Inferior parietal cortex (tissue), 1 donor: ENCODE data around the gene JADE2.
"Not testable (repeated sequence)": the region's sequence is repeated elsewhere in the genome, so short reads cannot be mapped to it uniquely, and the experiment has no call there.

Experiments used
- DNase-seq: peaks from one replicate; pipeline ENCODE4 v3.0.0-alpha.2; 2016; ENCODE audit errors: extremely low spot score

Gene JADE2

DNA sequence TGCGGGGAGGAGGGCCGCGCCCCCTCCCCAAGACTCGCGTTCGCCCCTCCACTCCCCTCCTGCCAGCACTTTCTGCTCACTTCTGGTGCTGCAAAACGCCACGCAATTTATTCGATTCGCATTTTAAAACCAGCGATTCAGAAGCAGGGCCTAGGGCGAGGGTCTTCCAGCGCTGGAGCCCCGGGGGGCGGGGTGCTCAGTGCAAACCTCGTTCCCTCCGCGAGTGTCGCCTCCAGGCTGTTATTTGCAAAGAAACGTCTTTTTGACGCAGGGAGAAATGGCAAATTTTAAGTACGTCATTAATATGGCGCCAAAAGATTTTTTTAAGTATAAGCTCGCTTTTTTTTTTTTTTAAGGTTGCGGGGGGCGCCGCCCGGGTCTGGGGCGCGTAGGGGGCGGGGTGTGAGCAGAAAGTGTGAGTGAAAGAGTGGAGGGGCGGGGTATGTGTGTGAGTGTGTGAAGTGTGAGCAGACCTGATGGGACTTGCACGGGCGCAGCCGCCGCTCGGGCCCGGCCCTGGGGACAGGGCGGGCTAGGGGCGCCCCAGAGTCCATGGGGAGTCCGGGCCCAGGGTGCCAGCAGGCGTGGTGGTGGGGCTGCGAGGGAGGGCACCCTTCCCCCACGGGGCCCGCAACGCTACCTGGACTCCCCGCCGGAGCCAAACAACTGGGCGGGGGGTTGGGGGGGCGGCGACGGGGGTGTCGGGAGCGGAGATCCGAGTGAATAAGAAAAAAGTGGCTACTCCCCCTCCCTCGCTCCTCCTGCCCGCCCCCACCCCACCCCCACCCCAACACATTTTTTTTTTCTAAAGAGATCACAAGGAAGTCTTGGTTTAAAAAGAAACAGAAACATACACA lies at the start of gene JADE2:
Gene JADE2, plus strand, starts transcription at position 845 of the 857 bp plus-strand sequence. CDS start 10,188 bp downstream, outside the sequence.
- peak; percentile 51 for DNase-seq

DNA sequence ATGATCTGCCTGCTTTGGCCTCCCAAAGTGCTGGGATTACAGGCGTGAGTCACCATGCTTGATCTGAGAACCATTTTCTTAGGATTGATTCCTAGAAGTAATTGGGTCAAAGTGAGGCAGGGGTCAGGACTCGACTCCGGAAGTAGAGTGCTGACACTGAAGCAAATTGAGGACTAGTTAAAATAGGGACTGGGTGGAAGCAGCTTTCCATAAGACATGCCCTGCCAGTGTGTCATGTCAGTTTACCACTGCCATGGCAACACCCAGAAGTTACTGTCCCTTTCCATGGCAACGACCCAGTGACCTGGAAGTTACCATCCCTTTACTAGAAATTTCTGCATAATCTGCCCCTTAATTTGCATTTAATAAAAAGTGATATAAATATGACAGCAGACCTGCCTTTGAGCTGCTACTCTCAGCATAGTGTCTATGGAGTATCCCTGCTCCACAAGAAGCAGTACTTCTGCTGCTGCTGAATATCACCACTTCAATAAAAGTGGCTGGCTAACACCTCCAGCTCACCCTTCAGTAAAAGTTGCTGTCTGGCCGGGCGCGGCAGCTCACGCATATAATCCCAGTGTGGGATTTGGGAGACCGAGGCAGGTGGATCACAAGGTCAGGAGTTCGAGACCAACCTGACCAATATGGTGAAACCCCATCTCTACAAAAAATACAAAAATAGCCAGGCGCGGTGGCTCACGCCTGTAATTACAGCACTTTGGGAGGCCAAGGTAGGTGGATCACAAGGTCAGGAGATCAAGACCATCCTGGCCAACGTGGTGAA lies 47.8 kb upstream of the JADE2 start:
- DNase-seq, result no peak

DNA sequence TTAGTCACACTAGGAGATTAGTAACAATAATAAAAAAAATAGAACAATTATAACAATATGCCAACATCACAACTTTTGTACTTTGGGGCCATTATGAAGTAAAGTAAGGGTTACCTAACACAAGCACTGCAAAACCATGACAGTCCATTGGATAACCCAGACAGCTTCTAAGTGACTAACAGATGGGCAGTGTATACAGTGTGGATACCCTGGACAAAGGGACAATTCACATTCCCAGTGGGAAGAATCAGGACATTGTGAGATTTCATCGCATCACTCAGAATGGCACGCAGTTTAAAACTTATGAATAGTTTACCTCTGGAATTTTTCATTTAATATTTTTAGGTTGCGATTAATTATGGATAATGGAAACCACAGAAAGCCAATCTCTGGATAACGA lies 45.6 kb upstream of the JADE2 start:
- no peak for DNase-seq

DNA sequence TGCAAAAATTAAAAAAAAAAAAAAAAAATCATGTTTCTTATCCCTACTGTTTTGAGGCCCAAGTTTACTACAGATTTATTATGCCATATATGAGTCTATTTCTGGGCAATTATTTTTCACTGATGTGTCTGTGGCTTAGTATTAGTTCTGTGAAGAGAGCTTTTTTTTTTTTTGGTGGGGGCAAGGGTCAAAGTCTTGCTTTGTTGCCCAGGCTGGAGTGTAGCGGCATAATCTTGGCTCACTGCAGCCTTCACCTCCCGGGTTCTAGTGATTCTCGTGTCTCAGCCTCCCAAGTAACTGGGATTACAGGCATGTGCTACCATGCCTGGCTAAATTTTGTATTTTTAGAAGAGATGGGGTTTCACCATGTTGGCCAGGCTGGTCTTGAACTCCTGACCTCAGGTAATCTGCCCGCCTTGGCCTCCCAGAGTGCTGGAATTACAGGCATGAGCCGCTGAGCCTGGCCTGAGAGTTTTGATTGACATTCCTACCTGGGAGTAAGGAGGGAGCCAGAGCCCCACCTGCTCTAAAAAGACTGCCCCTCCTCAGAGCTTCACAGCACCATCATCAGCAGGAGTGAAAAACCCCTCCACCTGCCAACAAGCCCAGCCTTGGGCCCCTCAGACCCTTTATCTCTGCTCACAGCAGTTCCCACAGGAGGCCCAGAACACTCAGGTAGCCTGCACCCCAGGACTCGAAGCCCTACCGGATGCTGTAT lies 36.1 kb upstream of the JADE2 start:
- DNase-seq, result no peak

DNA sequence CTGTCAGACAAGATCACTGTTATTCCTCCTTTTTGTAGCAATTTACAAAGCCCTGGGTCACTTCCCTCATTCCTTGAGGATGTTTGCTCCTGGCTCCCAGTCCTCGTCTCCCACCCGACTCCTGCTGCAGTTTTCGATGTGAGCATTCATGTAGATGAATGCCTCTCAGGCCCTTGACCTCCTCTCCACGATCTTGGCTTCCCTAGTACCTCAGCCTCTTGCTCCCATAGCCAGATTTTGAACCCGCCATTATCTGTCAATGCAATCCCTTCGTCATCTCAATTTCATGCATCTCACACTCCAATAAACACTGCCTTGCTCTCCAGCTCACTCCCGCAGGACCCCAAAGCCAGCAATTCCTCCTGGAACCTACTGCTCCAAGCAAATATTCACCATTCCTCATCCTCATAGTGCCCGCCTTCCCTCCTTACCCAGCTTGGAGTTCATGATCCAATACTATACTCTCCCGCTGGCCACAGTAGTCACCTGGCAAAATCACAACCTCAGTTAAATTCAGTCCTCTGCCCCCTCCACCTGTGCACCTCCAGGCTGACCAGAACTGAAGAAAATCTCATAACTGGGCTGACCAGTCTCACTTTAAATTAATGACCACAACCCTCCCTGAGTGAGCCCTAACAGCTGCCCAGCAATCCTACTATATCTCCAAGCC lies 35.1 kb upstream of the JADE2 start:
- DNase-seq, result no peak

DNA sequence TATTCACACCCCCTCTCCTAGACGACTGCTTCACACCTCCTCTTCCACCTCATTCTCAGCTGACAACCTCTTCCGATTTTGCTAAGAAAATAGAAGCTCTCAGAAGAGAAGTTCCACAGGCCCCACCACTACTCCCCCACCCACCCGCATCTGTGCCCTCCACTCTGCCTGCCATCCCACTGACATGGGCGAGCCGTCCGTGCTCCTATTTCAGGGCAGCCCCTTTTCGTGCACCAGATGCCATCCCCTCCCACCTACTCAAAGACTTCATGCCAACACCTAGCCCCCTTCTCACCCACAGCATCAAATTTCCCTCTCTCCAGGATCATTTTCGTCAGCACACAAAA lies 34.6 kb upstream of the JADE2 start:
- DNase-seq, result no peak

DNA sequence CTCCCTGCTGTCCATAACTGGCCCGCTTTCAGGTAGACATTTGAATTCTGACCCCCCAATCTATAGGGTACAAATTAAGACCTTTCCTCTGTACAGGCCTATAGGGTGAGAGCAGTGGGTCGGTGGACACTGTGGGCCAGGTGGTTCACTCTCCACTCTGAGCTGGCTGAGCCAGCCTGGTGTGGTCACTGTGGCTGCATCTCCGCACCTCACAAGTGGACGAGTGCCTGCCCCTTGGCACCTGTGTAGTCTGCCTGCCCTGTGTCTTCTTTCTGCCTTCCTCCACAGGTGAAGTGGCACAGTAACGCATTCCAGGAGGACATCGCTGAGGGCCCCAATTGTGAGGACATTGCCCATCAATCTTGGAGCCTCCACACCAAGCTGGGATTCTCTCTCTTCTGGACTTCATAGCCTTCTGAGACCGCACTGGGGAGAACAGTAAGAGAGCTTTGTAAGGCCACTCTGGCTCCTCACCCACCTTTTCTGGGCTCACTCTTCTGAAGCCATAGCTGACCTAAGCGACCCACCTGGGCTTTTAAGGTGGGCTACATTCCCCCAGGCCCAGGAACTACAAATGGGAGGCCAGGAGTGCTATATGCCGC lies 33.5 kb upstream of the JADE2 start:
- DNase-seq, result no peak

DNA sequence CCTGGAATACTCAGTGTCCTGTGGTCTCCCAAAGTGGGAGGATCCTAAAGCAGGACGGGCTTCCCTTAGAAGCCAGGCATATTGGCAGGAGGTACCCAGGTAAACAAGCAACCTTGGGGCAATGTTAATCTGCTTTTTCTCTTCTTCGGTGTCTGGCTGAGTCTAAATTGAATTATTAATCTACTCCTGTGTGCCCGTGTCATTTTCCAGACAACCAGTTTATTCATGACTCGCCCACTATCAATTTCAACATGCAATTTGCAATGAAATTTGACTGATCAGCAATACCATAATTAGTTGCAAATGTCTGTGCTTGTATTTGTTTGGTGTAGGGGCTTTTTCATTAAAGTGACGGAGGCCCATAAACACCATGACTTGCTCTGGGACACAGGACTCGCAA lies 32.9 kb upstream of the JADE2 start:
- DNase-seq, result no peak

DNA sequence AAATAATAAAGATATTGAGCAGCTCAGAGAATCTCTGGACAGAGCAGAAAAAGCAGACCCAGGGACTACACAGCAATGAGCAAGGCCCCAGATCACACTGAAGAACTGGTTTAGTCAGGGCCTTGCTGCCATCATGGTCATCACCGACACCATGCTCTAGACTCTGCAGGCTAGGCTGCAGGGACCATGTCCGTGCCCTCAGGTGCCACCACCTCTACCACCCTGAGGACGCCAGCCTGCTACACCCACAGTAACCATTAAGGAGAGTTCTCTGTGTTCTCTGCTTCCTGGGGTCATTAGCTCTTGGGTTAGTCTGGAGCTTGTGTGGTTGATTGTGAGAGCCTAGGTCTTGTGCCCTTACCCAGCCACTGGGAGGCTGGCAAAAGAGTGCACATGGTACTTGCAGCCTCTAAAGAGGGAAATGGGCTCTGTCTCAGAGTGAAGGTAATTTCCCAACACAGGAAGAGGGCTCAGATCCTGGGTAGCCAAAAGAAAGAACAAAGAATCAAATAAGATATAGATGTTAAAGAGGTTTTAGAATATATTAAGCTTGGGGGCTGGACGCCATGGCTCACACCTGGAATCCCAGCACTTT lies 31.9 kb upstream of the JADE2 start:
- no peak for DNase-seq

DNA sequence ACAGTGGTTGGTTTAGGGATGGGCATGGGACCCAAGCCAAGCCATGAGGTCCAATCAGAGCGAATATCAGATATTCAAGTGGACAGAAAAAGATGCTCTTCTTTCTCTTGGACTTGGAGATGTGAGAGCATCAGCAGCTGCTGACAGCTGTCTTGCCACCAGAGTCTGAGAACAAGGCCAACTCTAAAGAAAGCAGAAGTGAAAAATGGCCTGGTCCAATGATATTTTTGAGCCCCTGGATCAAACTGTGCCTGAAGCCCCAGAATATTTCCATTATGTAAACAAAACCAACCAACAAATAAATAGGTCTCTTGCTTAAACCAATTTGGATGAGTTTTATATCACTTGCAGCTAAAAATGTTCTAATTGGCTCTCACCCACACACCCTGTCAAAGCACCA lies 30.7 kb upstream of the JADE2 start:
- no peak for DNase-seq

DNA sequence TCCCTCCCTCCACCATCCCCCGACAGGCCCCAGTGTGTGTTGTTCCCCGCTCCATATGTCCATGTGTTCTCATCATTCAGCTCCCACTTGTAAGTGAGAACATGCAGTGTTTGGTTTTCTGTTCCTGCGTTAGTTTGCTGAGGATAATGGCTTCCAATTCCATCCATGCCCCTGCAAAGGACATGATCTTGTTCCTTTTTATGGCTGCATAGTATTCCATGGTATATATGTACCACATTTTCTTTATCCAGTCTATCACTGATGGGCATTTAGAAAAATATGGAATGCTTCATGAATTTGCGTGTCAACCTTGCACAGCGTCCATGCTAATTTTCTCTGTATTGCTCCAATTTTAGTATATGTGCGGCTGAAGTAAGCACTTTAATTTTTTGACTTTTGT lies 25.6 kb upstream of the JADE2 start:
- not testable (repeated sequence) for DNase-seq

DNA sequence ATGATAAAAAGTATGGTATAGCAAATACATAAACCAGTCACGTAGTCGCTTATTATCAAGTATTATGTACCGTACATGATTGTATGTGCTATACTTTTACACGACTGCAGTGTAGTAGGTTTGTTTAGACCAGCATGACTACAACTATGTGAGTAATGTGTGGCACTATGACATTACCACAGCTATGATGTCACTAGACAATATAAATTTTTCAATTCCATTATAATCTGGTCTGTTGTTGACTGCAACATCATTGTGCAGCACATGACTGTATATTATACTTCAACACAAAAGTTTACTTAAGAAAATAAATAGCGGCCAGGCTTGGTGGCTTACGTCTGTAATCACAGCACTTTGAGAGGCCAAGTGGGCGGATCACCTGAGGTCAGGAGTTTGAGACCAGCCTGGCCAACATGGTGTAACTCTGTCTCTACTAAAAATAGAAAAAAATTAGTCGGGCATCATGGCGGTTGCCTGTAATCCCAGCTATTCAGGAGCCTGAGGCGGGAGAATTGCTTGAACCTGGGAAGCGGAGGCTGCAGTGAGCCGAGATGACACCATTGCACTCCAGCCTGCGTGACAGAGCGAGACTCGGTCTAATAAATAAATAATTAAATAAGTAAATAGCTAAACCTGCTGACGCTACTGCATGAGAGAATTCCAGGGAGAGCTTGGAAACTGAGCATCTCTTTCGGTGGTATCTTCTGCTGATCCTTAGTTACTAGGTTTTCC lies 24.6 kb upstream of the JADE2 start:
- DNase-seq, result no peak

DNA sequence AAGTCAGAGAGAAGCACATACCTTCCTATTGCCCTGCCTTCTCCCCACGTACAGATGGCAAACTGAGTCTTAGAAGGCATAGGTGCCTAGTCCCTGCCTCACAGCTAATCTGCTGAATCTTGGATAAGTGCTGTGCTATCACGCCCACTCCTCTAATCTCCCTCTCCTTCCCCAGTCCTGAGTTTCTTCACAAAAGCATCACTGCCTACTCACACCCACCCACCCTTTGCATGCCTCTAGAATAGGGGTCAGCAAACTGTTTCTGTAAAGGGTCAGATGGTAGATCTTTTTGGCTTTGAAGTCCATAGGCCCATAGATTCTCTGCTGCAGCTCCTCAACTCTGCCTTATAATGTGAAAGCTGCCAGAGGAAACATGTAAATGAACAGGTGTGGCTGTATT lies 23.2 kb upstream of the JADE2 start:
- no peak for DNase-seq

DNA sequence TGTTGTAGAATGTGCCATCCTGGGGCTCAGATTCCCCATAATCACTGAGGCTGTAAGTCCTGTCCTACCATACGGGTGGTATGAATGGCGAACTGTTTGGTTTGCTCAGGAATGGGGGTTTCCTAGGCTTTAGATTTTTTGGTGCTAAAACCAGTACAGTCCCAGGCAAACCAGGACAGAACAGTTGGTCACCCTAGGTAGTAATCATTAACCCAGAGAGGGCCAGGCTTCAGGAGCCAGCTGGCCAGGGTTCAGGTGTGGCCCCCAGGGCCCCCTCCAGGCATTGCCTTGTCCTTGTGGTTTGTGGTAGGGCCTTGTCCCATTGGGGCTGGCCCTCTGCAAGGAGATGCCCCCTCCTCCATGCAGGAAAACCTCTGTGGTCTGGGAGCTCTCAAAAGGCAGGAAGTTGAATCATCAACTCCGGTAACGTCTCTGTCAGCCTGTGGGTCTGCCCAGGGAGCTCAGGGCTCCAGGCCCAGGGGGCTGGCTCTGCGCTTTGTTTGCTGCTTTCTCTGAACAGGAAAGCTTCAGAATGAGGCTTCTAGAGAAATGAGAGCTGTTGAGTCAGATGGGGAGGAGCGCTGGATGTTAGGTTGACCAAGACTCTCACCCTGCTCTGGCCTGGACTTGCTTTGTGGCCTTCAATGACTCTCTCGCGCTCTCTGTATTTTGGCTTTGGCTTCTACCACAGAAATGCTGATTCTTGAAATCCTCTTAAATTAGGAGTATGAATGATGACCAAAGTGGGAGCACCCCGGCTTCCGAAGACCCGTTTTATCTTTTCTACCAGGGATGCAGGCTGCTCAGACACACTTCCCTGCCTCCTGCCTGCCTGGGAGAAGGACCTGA lies 22.2 kb upstream of the JADE2 start:
- no peak for DNase-seq

DNA sequence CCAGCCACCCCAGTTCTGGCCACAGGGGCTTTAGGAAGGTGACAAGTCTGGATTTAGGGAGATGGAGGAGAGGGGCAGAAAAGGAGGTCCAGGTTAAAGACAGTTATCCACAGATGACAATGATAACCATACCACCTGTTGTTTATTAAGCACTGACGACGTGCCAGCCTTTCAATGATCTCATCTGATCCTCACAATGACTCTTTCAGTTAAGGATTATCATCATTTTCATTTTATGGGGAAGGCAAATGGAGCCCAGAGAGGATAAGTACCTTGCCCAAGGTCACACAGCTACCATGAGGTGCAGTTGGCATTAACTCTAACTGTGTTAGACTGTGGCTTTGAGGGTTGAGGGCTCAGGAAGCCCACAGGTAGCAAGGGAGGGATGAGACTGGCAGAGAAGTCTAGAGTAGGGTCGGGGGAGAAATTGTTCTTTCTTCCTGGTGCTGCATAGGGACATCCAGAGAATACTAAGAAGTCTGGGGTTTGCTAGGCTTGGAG lies 21.5 kb upstream of the JADE2 start:
- no peak for DNase-seq

DNA sequence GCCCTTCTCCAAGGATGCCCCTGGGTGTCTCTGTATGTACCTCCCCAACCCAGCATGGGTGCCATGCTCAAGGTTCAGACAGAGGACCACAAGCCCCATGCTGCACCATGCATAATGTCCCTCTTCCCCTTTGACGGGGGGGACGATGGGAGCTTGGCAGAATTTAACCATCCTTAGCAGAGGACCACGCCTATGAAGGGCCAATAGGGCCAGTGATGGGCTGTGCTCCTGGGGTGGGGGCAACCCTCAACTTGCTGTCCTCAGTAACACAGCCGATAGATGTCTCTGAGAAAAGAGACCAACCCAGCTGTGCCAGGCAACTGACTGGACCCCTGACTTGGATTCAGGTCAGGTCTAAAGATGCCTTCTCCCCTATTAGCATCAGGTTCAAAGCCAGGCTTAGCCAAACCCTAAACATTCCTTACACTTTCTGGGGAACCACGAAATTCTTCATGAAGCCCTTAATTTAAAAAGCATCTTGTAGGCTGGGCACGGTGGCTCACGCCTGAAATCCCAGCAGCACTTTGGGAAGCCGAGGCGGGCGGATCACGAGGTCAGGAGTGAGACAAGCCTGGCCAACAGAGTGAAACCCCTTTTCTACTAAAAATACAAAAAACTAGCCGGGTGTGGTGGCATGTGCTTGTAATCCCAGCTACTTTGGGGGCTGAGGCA lies 20.7 kb upstream of the JADE2 start:
- no peak for DNase-seq

DNA sequence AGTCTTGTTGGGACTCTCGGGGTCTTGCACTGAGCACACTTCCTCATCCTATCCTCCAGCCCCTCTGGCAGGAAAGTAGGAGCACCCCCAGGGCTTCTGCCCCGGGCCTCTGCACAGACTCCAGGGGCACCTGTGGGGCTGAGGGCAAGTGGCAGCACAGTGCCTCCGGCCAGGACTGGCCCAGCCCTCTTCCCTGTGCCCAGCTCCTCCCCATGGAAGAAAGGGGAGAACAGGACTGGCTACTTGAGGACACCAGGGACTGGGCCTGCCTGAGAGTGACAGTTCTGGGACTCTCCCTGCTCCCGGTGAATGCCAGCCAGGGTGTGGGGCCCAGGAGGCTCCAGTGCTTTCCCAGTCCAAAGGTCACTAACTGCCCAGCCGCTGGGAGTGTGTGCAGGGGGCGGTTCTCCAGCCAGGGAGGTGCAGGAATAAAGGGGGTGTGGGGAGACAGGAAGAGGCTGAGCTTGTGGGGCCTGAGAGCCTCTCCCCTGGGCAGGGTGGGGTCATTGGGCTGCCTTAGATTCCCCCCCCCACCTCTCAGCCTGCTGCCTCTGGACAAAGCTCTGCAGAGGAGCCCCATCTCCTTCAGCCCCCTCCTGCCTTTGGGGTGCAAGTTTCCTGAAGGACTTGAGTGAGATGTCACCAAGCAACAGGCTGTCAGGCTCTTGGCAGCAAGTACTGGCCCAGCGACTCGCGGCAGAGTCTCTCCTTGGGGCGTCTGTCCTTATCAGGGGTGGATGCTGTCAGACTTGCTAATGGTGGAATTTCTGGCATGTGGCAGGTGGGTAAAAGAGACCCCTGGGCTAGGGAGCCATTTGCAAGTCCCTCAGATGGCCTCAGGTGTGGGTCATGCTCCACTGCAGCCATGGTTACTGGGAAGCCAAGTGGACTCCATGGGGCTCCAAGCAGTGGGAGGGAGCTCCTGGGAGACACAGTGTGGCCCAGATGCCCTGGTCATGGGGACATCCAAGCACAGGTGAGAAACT lies 19.1 kb upstream of the JADE2 start:
- no peak for DNase-seq

DNA sequence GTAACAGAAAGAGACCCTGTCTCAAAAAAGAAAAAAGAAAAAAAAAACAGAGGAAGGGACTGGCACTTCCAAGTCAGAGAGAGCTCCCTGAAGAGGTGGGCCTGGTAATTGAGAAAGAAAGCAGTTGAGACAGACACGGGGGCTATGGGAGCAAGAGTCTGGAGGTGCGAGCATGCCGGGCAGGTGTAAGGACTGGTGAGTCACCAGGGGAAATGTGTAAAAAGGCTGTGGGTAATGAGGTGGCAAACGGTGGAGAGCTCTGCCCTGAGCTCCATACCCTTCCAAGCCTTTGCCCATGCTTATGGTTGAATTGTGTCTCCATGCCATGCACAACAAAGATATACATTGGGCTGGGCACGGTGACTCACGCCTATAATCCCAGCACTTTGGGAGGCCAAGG lies 18.0 kb upstream of the JADE2 start:
- DNase-seq, result no peak
